ENCODE measurements around the gene ANKRD9.

Gene ANKRD9

DNA sequence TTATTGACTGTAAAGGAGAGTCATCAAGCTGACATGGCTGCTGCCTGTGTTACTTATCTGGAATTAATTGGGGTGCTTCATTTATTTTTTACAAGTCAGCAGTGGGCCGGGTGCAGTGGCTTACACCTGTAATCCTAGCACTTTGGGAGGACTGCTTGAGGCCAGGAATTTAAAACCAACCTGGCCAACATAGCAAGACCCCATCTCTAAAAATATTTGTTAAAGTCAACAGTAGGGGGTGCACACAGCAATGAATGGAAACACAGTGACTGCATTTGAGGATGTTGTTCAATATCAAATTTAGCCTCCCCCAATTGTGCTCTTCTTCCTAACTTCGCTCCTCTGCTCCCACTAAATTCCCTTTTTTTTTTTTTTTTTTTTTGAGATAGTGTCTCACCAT lies 52.1 kb downstream of the ANKRD9 start:
- TF ChIP-seq, protein P1, sequence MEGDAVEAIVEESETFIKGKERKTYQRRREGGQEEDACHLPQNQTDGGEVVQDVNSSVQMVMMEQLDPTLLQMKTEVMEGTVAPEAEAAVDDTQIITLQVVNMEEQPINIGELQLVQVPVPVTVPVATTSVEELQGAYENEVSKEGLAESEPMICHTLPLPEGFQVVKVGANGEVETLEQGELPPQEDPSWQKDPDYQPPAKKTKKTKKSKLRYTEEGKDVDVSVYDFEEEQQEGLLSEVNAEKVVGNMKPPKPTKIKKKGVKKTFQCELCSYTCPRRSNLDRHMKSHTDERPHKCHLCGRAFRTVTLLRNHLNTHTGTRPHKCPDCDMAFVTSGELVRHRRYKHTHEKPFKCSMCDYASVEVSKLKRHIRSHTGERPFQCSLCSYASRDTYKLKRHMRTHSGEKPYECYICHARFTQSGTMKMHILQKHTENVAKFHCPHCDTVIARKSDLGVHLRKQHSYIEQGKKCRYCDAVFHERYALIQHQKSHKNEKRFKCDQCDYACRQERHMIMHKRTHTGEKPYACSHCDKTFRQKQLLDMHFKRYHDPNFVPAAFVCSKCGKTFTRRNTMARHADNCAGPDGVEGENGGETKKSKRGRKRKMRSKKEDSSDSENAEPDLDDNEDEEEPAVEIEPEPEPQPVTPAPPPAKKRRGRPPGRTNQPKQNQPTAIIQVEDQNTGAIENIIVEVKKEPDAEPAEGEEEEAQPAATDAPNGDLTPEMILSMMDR (IDR thresholded peaks at IDR 0.05; ENCODE audit: low read depth, low read length), result no peak
- no peak overlapping the region for H3K4me3 ChIP-seq (replicated peaks in 1 of 2; ENCODE audit: low read depth in 2 of 2, low read length in 2 of 2)
- no peak for DNase-seq (ENCODE audit: low read depth in 2 of 2)

DNA sequence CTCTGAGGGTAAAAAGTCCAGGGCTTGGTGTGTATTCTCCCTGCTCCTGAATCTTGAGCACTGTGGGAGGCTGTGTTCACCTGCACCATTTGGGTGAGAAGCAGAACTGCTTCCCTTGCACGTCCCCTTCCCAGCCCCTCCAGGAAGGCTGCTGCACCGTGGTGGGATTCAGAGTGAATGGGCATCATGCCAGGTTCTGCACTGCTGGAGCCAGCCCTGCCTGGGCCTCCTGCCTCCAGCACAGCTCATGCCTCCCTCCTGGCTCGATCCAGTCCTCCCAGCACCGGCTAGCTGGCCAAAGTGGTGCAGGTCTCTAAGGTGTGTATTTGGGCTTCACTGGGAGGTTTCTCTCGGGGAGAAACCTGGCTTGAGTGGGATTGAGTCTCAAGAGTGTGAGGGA lies 54.9 kb downstream of the ANKRD9 start:
- TF ChIP-seq, protein P1 (IDR thresholded peaks at IDR 0.05; ENCODE audit: low read depth, low read length), result no peak
- no peak for DNase-seq (ENCODE audit: low read depth in 2 of 2)
- no peak overlapping the region for H3K4me3 ChIP-seq (replicated peaks in 1 of 2; ENCODE audit: low read depth in 2 of 2, low read length in 2 of 2)

DNA sequence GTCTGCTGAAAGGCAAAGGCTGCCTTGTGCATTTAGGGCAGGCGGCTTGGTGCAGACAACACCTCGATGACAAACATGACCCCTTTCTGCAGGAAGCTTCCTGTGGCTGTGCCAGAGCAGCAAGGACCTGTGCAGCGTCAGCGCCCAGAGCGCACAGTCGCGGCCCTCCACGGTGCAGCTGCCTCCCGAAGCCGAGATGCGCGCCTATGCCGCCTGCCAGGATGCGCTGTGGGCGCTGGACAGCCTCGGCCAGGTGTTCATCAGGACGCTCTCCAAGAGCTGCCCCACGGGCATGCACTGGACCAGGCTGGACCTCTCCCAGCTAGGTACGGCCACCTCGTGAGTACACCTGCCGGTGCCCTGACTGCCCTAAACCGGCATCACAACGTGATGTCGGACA lies 57.3 kb downstream of the ANKRD9 start:
- H3K4me3 ChIP-seq (replicated peaks in 1 of 2; ENCODE audit: low read depth in 2 of 2, low read length in 2 of 2), result no peak overlapping the region
- no peak for DNase-seq (ENCODE audit: low read depth in 2 of 2)
- TF ChIP-seq, protein P1 (IDR thresholded peaks at IDR 0.05; ENCODE audit: low read depth, low read length), result no peak
